GM18520 (cell line): Measurements from ENCODE around the gene FSCB.
"Not testable (repeated sequence)": the region's sequence is repeated elsewhere in the genome, so short reads cannot be mapped to it uniquely, and the experiment has no call there.

Experiments used
- ATAC-seq: cut with Tn5 transposase; IDR thresholded peaks from one replicate; pipeline ENCODE4 v1.9.1; 2021; ENCODE audit not compliant: unreplicated experiment

FSCB gene, protein sequence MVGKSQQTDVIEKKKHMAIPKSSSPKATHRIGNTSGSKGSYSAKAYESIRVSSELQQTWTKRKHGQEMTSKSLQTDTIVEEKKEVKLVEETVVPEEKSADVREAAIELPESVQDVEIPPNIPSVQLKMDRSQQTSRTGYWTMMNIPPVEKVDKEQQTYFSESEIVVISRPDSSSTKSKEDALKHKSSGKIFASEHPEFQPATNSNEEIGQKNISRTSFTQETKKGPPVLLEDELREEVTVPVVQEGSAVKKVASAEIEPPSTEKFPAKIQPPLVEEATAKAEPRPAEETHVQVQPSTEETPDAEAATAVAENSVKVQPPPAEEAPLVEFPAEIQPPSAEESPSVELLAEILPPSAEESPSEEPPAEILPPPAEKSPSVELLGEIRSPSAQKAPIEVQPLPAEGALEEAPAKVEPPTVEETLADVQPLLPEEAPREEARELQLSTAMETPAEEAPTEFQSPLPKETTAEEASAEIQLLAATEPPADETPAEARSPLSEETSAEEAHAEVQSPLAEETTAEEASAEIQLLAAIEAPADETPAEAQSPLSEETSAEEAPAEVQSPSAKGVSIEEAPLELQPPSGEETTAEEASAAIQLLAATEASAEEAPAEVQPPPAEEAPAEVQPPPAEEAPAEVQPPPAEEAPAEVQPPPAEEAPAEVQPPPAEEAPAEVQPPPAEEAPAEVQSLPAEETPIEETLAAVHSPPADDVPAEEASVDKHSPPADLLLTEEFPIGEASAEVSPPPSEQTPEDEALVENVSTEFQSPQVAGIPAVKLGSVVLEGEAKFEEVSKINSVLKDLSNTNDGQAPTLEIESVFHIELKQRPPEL

DNA sequence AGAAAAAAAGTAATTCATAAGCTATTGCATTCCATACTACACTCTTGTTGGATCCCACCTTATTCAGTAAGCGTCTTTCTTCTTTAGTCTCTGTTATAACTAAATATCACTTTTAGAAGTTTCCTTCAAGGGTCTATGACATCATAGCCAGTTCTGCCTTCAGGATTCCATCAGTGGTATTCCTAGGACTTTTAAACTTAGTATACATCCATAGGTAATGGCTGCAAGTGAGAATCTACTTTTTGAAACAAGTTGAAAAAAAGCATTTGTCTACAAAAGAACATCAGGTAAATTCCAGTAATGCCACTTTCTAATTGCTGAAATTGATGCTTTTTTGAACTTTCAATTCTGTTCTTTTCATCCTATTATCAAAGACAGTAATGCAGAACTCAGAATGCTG lies at the start of gene FSCB:
TSS of gene FSCB (minus strand) at position 101 of the 400 bp plus-strand sequence. CDS start 296 bp downstream, outside the sequence.
- ATAC-seq = no peak

DNA sequence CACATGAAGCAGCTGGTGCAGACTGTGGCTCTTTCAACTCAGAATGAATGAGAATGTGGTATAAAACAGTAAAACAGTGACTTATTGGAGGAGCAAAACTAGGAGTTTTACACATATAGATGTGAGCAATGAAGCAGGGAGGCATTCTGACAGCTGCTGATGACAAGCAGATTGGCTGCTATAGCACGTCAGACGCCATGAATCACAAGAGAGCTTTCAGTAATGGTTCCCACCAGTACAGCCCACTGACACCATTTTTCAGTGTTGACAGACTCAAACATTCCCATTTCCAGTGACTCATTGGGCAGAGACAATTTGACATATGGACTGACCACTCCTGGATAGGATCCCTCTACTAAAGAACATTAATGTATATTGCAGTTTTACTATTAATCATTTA lies 24.6 kb upstream of the FSCB start:
- ATAC-seq = no peak

DNA sequence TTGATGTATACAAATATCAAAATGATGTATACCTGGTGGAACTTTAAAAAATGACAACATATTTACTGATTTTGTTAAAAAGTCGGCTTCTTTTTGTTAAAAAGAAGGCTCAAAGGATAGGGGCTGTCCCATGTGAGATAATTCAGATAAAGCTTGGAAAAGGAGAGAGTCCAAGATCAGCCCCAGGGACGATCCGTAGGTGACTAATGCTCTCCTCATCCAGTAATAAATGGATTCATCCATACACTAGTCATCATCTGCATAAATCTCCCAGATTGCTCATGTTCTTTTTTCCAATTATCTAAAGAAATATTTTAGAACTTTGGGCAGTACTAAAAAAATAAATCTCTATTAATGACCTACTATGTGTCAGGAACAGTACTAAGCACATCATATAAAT lies 23.4 kb upstream of the FSCB start:
- ATAC-seq = no peak

DNA sequence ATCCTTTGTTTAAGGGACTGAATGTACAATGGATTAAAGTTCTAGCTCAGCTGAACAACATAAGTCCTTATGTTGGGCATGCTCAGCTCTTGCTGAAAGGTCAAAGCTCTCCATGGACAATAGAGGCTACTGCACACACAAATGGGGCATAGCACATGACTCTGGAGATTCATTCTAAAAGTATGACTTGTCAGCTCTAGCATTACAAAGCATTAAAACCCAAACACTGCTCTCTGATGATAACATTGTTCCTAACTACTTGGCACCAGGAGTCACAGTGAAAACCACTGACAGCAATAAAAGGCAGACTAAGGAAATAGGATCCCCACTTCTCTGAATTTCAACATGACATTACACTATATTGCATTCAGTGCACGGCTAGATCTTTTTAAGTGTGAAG lies 21.9 kb upstream of the FSCB start:
- no peak for ATAC-seq

DNA sequence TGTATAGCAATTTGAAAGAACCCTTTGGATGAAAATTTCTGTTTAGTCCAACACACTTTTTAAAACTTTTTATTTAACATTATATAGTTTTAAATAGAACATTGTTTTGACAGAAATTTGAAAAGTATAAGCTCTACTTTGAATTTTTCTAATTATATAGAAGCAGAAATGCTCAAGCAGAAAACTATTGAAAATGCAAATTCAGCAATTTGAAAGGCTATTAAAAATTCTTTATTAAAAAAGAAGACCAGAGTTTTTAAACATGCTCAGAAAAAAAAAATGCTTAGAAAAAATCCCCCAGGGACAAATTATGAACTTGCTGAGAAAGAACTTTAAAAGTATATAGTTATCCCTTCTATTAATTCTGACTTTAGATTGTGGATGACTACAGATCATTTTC lies 21.1 kb upstream of the FSCB start:
- no peak for ATAC-seq

DNA sequence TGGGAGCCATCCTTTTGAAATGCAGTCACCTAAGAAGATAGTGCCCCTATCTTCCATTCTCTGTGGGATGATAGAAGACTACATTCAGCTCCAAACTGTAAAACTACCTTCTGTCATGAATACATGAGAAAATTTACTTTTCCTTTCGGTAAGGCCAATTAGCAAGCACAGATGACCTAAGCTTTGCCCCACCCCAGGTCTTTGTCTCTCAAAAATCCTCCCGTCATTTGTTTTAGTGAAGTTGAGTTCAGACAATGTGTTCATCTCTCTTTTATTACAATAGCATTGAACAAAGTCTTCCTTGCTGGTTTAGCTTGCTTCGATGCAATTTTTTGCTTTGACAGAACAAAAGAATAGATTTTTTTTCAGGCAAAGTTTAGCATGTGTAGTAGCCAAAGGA lies 18.2 kb upstream of the FSCB start:
- ATAC-seq = no peak

DNA sequence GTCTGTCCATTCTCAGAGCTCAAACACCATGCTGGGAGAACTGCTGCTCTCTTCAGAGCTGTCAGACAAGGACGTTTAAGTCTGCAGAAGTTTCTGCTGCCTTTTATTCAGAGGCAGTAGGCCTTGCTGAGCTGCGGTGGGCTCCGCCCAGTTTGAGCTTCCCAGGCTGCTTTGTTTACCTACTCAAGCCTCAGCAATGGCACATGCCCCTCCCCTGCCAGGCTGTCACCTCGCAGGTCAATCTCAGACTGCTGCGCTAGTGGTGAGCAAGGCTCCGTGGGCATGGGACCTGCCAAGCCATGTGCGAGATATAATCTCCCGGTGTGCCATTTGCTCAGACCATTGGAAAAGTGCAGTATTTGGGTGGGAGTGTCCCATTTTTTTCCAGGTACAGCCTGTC lies 8.6 kb upstream of the FSCB start:
- ATAC-seq = not testable (repeated sequence)

DNA sequence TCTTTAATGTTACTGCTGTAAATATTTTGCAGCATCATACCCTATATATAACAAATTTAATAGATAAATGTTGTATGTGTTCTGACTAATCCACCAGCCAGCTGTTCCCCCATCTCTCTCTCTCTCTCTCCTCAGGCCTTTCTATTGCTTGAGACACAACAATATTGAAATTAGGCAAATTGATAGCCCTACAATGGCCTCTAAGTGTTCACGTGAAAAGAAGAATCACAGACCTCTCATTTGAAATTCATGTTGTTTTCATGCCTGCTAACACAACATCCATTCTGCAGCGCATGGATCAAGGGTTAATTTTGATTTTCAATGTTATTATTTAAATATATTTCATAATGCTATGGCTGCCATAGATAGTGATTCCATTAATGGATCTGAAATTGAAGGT lies 1.8 kb upstream of the FSCB start:
- no peak for ATAC-seq

DNA sequence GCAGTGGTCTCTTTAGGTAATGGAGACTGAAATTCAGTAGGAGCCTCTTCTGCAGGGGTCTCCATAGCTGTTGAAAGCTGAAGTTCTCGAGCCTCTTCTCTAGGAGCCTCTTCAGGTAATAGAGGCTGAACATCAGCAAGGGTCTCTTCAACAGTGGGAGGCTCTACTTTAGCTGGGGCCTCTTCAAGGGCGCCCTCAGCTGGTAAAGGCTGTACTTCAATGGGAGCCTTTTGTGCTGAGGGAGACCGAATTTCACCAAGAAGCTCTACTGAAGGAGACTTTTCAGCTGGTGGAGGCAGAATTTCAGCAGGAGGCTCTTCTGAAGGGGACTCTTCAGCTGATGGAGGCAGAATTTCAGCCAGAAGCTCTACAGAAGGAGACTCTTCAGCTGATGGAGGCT lies 1.5 kb downstream of the FSCB start:
- no peak for ATAC-seq

DNA sequence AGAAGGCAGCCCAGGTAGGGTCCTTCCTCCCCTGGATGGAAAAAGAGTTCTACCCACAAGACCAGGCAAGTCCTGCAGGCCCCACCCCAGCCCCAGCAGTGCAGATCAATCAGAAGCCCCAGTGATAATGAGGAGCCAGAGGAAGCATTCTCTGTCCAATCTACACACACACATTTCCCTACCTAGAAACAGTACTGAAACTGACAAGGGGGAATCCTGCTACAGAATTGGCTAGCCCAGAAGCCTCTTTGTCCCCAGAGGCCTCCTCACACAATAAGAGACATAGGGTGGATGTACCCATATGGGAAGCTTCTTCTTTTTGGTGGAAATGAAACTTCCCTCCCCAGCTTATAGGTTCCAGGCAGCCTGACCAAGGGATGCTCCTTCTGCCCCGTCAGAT lies 9.9 kb downstream of the FSCB start:
- no peak for ATAC-seq

DNA sequence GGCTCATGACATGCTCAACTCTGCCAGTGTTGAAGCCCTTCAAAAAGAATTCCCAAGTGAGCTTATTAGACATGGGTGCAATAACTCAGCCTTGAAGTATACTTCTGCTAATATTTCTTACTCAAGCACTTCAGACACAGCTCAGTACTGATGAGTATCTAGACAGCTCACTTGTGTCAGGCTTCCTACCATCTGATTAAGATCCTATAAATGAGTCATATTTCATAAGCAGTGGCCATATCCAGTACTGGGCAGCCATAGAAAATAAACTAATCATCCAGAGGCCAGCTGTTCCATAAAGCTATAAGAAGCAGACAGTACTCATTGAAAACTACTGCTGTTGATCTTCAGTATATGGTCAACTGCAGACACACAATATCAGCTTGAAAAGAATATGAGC lies 12.9 kb downstream of the FSCB start:
- no peak for ATAC-seq

DNA sequence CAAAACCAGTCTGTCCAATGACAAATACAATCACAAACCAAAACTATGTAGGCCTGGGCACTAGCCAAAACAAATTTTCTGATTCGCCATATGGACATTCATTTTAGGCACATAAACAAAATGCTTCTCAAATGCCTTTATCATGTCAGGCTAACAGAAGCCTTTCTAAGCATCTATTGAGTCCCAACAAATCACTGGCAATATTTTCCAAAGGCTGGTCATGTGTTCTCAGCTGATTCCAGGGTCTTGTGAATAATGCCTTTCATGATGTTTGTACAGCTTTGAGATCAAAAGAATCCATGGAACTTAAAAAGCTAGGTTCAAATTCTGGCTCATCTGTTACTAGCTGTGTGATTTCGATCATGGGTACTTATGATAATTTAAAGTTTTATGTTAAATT lies 16.1 kb downstream of the FSCB start:
- no peak for ATAC-seq

DNA sequence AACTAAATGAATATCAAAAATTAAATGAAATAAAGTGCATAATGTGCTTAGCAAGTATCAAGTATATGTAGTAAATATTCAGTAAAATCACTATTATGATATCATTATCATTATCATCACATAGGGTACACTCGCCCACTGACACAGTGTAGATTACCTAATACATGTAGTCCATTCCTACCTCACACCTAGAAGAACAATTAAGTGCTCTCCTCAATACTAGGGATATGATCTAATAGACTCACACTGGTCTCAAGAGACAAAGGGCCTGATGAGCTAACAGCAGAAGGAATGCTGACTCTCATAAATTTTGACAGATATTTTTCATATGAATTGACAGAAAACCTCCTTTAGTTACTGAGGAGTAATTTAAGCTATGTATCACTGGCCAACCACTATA lies 29.1 kb downstream of the FSCB start:
- ATAC-seq = no peak

DNA sequence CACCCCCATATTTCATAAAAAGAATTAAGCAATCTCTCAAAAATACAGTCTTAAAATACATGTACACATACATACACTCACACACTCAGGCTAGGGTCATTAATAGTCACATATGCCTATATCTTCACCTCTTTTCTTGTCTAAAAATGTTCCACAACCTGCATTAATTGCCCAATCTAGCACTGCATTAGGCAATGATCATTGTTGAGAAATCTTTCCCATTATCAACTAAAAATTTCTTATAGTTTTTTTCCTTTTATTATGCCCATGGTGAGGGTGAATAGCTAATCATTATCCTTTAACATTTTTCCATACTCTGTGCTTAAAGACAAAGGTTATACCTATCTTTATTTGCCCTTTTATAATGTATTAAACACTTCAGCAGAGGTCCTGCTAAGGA lies 38.3 kb downstream of the FSCB start:
- no peak for ATAC-seq

DNA sequence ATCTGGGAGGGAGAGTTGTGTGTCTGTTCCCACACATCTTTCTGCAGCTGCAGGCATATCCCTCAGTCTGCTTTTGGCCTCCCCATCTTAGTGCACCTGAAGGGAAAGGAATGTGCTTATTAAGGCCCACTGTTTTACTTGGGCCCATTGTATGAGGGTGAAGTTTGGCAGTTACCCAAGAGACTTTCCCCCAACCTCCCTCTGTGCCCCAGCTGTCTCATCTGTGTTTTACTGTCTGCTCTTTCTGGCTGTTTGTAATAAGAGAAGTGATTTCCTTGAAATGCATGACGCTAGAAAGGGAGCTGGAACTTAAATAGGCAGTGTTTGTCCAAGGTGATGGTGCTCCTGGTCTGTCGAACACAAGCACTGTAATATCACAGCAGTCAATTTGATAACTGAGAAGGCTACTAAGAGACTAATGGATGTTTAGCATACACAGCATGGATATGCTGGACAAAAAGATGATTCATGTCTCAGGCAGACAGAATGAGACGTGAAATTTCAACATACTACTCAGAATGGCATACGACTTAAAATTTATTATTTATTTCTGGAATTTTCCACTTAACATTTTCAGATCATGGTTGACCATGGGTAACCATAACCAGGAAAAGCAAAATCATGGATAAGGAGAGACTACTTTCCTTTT lies 43.6 kb downstream of the FSCB start:
- no peak for ATAC-seq

DNA sequence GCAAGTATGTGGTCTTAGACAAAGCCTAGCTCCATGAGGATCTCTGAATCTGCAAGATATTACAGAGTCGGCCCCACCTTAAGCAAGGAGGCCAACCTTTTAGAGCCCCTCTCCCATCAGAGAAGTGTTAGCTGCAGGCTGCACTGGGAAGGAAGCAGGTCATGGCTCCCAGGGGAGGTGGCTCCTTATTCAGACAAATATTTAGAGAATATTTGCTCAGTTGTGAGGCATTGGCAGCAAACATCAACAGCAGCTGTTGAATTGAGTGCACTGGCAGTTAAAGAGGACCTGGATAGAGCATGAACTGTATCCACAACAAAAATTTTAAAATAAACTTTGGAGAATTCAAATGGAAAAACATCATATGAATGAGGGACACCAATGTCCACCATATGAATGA lies 44.7 kb downstream of the FSCB start:
- no peak for ATAC-seq

DNA sequence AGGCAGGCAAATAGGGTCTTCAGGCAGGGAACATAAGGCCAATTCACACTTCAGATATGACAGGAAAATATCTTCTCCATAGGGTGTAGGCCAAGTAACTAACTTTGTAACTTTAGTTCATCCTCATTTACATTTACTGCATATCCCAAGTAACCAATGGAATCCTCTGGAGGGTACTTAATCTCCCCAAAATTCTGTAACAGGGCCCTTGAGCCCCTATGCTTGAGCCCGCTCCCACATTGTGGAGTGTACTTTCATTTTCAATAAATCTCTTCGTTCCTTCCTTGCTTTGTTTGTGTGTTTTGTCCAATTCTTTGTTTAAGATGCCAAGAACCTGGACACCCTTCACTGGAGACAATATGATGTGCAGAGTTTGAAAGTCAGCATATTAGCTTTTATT lies 45.3 kb downstream of the FSCB start:
- no peak for ATAC-seq
